ENCODE data around the gene MAP3K4.

The MAP3K4 gene

DNA sequence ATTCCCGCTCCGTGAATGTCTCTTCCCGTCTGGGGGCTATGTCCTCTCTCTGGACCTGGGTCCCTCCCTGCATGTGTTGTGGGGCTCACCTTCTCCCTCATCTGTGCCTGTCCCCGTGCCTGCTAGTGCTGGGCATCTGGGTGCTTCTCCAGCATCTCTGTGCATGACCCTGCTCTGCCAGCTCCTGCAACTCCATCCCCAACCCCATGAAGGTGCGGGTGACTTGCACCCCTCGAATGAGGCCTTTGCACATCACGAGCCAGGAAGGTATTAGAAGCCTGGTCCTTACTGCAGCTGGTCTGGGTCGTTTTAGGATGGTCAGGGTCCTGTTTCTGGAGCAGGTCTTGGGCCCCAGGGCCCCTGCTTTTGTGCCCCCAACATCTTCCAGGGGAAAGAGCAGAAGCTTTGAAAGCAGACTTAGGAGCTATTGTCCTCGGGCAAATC lies 172.6 kb downstream of the MAP3K4 start:
- no peak for DNase-seq
- Histone ChIP-seq H3K27me3 (replicated peaks) (no peaks in the 10 kb centered on the region), H3K36me3 (replicated peaks) (peaks cover 4% of the 10 kb centered on the region), H3K4me3 (ENCODE audit: low read depth, low read length) (no peak overlapping the region), H3K27ac (no peak overlapping the region)
- TF ChIP-seq, protein P1, sequence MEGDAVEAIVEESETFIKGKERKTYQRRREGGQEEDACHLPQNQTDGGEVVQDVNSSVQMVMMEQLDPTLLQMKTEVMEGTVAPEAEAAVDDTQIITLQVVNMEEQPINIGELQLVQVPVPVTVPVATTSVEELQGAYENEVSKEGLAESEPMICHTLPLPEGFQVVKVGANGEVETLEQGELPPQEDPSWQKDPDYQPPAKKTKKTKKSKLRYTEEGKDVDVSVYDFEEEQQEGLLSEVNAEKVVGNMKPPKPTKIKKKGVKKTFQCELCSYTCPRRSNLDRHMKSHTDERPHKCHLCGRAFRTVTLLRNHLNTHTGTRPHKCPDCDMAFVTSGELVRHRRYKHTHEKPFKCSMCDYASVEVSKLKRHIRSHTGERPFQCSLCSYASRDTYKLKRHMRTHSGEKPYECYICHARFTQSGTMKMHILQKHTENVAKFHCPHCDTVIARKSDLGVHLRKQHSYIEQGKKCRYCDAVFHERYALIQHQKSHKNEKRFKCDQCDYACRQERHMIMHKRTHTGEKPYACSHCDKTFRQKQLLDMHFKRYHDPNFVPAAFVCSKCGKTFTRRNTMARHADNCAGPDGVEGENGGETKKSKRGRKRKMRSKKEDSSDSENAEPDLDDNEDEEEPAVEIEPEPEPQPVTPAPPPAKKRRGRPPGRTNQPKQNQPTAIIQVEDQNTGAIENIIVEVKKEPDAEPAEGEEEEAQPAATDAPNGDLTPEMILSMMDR (IDR thresholded peaks at IDR 0.05; ENCODE audit: low read depth, low read length, missing control alignments) = no peak
- in situ Hi-C loops (cut with HindIII; ENCODE audit: low pct_ligation_motif_present, low sequenced_read_pairs) = no loop called here

DNA sequence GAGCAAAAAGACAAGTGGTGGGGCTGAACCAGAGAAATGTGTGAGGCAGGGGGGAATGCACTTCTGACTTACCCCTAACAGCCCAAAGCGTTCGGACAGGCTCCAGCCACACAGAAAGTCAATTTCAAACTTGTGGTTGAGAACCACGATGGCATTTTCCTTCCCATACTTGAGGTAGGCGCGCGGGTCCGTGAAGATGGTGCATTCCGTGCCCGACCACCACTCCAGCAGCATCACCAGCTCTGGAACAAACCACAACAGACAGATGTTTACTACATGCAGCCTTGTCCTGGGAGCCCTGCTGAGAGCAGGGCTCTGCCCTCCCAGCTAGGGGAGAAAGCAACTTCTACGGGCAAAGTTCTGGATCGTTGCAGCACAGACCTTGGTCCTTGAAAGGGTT lies 174.6 kb downstream of the MAP3K4 start:
- H3K27me3 ChIP-seq (replicated peaks) = no peaks in the 10 kb centered on the region
- peaks cover 3% of the 10 kb centered on the region for H3K36me3 ChIP-seq (replicated peaks)
- H3K4me3 ChIP-seq (ENCODE audit: low read depth, low read length) = no peak overlapping the region
- TF ChIP-seq, protein P1 (IDR thresholded peaks at IDR 0.05; ENCODE audit: low read depth, low read length, missing control alignments) = no peak
- H3K27ac ChIP-seq = no peak overlapping the region
- no peak for DNase-seq
- in situ Hi-C loops (cut with HindIII; ENCODE audit: low pct_ligation_motif_present, low sequenced_read_pairs) = no loop called here

DNA sequence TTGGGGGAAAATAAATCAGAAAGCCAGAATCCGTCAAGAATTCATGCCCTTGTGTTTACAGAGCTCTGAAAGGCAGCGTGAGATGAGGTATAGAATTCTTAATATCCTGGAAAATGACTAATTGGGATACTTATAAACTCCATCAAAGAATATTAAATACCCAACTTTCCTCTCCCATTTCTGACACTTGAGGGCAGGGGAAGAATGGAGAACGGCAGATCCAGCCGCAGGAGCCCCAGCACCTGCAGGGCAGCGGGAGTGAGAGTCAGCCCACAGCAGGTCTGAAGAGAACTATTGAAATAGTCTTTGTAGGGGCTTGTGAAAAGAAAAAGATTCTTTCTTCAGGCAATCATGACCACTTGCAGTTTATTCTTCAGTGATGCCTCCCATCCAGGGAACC lies 175.1 kb downstream of the MAP3K4 start:
- peaks cover 3% of the 10 kb centered on the region for H3K36me3 ChIP-seq (replicated peaks)
- no peak overlapping the region for H3K27ac ChIP-seq
- H3K27me3 ChIP-seq (replicated peaks) = no peaks in the 10 kb centered on the region
- in situ Hi-C loops (cut with HindIII; ENCODE audit: low pct_ligation_motif_present, low sequenced_read_pairs) = no loop called here
- H3K4me3 ChIP-seq (ENCODE audit: low read depth, low read length) = no peak overlapping the region
- TF ChIP-seq, protein P1 (IDR thresholded peaks at IDR 0.05; ENCODE audit: low read depth, low read length, missing control alignments) = no peak
- DNase-seq = no peak

Measured in brain microvascular endothelial cell (primary cell).